ENCODE data around the gene DOCK2.

Gene DOCK2

GRCh38 chr5:169861934-169862333, 224.9 kb downstream of the DOCK2 start:
- DNase-seq (ENCODE audit: low spot score) = no peak

- peak; percentile 76 for DNase-seq (ENCODE audit: low spot score)
Observed at GRCh38 chr5:169862391-169862811, 225.3 kb downstream of the DOCK2 start.

- DNase-seq (ENCODE audit: low spot score) = no peak
Observed at GRCh38 chr5:169864483-169864882, 227.4 kb downstream of the DOCK2 start.

GRCh38 chr5:169867347-169867746, 230.3 kb downstream of the DOCK2 start:
- DNase-seq (ENCODE audit: low spot score) = no peak

- DNase-seq (ENCODE audit: low spot score) = no peak
Observed at GRCh38 chr5:169869066-169869465, 232.0 kb downstream of the DOCK2 start.

GRCh38 chr5:169870211-169870610, 233.1 kb downstream of the DOCK2 start:
- no peak for DNase-seq (ENCODE audit: low spot score)

GRCh38 chr5:169871826-169872490, 234.9 kb downstream of the DOCK2 start:
- no peak for DNase-seq (ENCODE audit: low spot score)

GRCh38 chr5:169873642-169874041, 236.6 kb downstream of the DOCK2 start:
- no peak for DNase-seq (ENCODE audit: low spot score)

- DNase-seq (ENCODE audit: low spot score) = no peak
Observed at GRCh38 chr5:169874621-169875020, 237.5 kb downstream of the DOCK2 start.

GRCh38 chr5:169875091-169875728, 238.1 kb downstream of the DOCK2 start:
- DNase-seq (ENCODE audit: low spot score) = no peak

- no peak for DNase-seq (ENCODE audit: low spot score)
Observed at GRCh38 chr5:169875731-169876130, 238.7 kb downstream of the DOCK2 start.

- DNase-seq (ENCODE audit: low spot score) = no peak
Observed at GRCh38 chr5:169876386-169876785, 239.3 kb downstream of the DOCK2 start.

- peak; percentile 19 for DNase-seq (ENCODE audit: low spot score)
Observed at GRCh38 chr5:169880012-169880663, 243.1 kb downstream of the DOCK2 start.

- no peak for DNase-seq (ENCODE audit: low spot score)
Observed at GRCh38 chr5:169880785-169881184, 243.7 kb downstream of the DOCK2 start.

- no peak for DNase-seq (ENCODE audit: low spot score)
Observed at GRCh38 chr5:169881702-169882303, 244.7 kb downstream of the DOCK2 start.

- no peak for DNase-seq (ENCODE audit: low spot score)
Observed at GRCh38 chr5:169886033-169886432, 249.0 kb downstream of the DOCK2 start.

- no peak for DNase-seq (ENCODE audit: low spot score)
Observed at GRCh38 chr5:169886677-169887076, 249.6 kb downstream of the DOCK2 start.

GRCh38 chr5:169889572-169889971, 252.5 kb downstream of the DOCK2 start:
- DNase-seq (ENCODE audit: low spot score) = no peak

- DNase-seq (ENCODE audit: low spot score) = no peak
Observed at GRCh38 chr5:169893010-169893409, 255.9 kb downstream of the DOCK2 start.

- DNase-seq (ENCODE audit: low spot score) = no peak
Observed at GRCh38 chr5:169893571-169893970, 256.5 kb downstream of the DOCK2 start.

GRCh38 chr5:169895926-169896325, 258.9 kb downstream of the DOCK2 start:
- DNase-seq (ENCODE audit: low spot score) = no peak

- DNase-seq (ENCODE audit: low spot score) = no peak
Observed at GRCh38 chr5:169897481-169897880, 260.4 kb downstream of the DOCK2 start.

- DNase-seq (ENCODE audit: low spot score) = no peak
Observed at GRCh38 chr5:169901896-169902295, 264.8 kb downstream of the DOCK2 start.
